HFFc6 (cell line): Measurements from ENCODE around the gene AKT1. TPM values are rescaled to one million over a fixed set of nuclear protein-coding genes. Genes with fewer than 3 reads are reported as not detected.

Source experiments
- DNase-seq: peaks from one replicate; pipeline ENCODE4 v3.0.0-alpha.2; 2018
- H3K27ac Mint-ChIP-seq: 2 replicates; pipeline ENCODE4 v1.8.0; 2020; ENCODE audit warnings: mild to moderate bottlenecking, mixed read lengths
- H3K27me3 Mint-ChIP-seq: 2 replicates; pipeline ENCODE4 v1.8.0; 2021; ENCODE audit warnings: mild to moderate bottlenecking, moderate library complexity, mixed read lengths; ENCODE audit not compliant: insufficient read depth
- H3K36me3 Mint-ChIP-seq: 2 replicates; pipeline ENCODE4 v1.8.0; 2021; ENCODE audit warnings: low read depth, mixed read lengths
- H3K4me1 Mint-ChIP-seq: 2 replicates; pipeline ENCODE4 v1.8.0; 2020; ENCODE audit warnings: low read depth, mixed read lengths
- H3K4me3 Mint-ChIP-seq: 2 replicates; pipeline ENCODE4 v1.8.0; 2020; ENCODE audit warnings: mild to moderate bottlenecking, moderate library complexity, mixed read lengths
- H3K9me3 Mint-ChIP-seq: 2 replicates; pipeline ENCODE4 v1.8.0; 2020; ENCODE audit warnings: mild to moderate bottlenecking, mixed read lengths
- CTCF ChIP-seq: fragments of 200-600 bp; sonication (generic); IDR thresholded peaks from 2 replicates; pipeline ENCODE4 v1.5.0; 2021; ENCODE audit warnings: antibody characterized with exemption, mild to moderate bottlenecking
- total RNA-seq, 6 experiments: library from RNA; stranded (reverse); fragmentation: NEBNext Ultra II Directional; extraction: Animal tissue kit (Norgen Biotek cat#: 25700); gene quantifications; 2 replicates in 1 of 6; 3 replicates in 5 of 6; pipeline ENCODE4 v1.2.3, GENCODE V29; 2021

AKT1 gene
- total RNA-seq, 6 experiments from 2014 or later = 164 to 191 (median 173) TPM

- Mint-ChIP-seq H3K4me1 (peaks cover 16% of the 10 kb centered on the region), H3K27me3 (peaks cover 5% of the 10 kb centered on the region), H3K9me3 (no peaks in the 10 kb centered on the region), H3K4me3 (no peak overlapping the region), H3K36me3 (no peaks in the 10 kb centered on the region), H3K27ac (no peak overlapping the region)
- no peak for DNase-seq
- TF ChIP-seq CTCF = no peak
Observed at GRCh38 chr14:104738375-104739019, 57.1 kb downstream of the AKT1 start.

GRCh38 chr14:104735830-104736642 is 59.5 kb downstream of the AKT1 start:
- Mint-ChIP-seq H3K27ac (peak overlapping the region; percentile 75), H3K9me3 (no peaks in the 10 kb centered on the region), H3K36me3 (no peaks in the 10 kb centered on the region), H3K4me3 (peak overlapping the region; percentile 22; the same call in 1 of the 2 replicates), H3K4me1 (peaks cover 12% of the 10 kb centered on the region), H3K27me3 (peaks cover 8% of the 10 kb centered on the region)
- no peak for TF ChIP-seq CTCF
- peak; percentile 57 for DNase-seq

- H3K4me3 Mint-ChIP-seq = no peak overlapping the region
- peaks cover 11% of the 10 kb centered on the region for H3K27me3 Mint-ChIP-seq
- no peak for DNase-seq
- H3K27ac Mint-ChIP-seq = no peak overlapping the region
- H3K36me3 Mint-ChIP-seq = no peaks in the 10 kb centered on the region
- H3K4me1 Mint-ChIP-seq = peaks cover 12% of the 10 kb centered on the region
- no peaks in the 10 kb centered on the region for H3K9me3 Mint-ChIP-seq
- no peak for TF ChIP-seq CTCF
Observed at GRCh38 chr14:104734991-104735779, 60.4 kb downstream of the AKT1 start.

- Mint-ChIP-seq H3K4me1 (peaks cover 12% of the 10 kb centered on the region), H3K27me3 (peaks cover 12% of the 10 kb centered on the region), H3K27ac (no peak overlapping the region), H3K9me3 (no peaks in the 10 kb centered on the region), H3K36me3 (no peaks in the 10 kb centered on the region), H3K4me3 (no peak overlapping the region)
- no peak for TF ChIP-seq CTCF
- DNase-seq = no peak
Observed at GRCh38 chr14:104734601-104734990, 61.0 kb downstream of the AKT1 start.

- TF ChIP-seq CTCF = no peak
- Mint-ChIP-seq H3K9me3 (peaks cover 2% of the 10 kb centered on the region), H3K4me3 (no peak overlapping the region), H3K27me3 (peaks cover 14% of the 10 kb centered on the region), H3K36me3 (no peaks in the 10 kb centered on the region), H3K4me1 (peaks cover 12% of the 10 kb centered on the region), H3K27ac (no peak overlapping the region)
- DNase-seq = no peak
Observed at GRCh38 chr14:104734051-104734587, 61.4 kb downstream of the AKT1 start.
